ENCODE results near the gene PALM2AKAP2.

Gene PALM2AKAP2

GRCh38 chr9:109767404-109767803 lies 12.6 kb upstream of the PALM2AKAP2 start:
- Mint-ChIP-seq H3K4me1 (peaks cover 49% of the 10 kb centered on the region), H3K27me3 (ENCODE audit: low read depth) (peaks cover 11% of the 10 kb centered on the region), H3K27ac (peak overlapping the region in 1 of 3 experiments; percentile 22), H3K9me3 (no peaks in the 10 kb centered on the region), H3K4me3 (no peak overlapping the region), H3K36me3 (ENCODE audit: low read depth) (no peaks in the 10 kb centered on the region)
- TF ChIP-seq, protein P1, sequence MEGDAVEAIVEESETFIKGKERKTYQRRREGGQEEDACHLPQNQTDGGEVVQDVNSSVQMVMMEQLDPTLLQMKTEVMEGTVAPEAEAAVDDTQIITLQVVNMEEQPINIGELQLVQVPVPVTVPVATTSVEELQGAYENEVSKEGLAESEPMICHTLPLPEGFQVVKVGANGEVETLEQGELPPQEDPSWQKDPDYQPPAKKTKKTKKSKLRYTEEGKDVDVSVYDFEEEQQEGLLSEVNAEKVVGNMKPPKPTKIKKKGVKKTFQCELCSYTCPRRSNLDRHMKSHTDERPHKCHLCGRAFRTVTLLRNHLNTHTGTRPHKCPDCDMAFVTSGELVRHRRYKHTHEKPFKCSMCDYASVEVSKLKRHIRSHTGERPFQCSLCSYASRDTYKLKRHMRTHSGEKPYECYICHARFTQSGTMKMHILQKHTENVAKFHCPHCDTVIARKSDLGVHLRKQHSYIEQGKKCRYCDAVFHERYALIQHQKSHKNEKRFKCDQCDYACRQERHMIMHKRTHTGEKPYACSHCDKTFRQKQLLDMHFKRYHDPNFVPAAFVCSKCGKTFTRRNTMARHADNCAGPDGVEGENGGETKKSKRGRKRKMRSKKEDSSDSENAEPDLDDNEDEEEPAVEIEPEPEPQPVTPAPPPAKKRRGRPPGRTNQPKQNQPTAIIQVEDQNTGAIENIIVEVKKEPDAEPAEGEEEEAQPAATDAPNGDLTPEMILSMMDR (IDR thresholded peaks at IDR 0.05; ENCODE audit: unreplicated experiment in 3 of 3), result no peak

GRCh38 chr9:109767814-109768213 lies 12.2 kb upstream of the PALM2AKAP2 start:
- H3K27me3 Mint-ChIP-seq (ENCODE audit: low read depth), result peaks cover 8% of the 10 kb centered on the region
- no peak overlapping the region for H3K4me3 Mint-ChIP-seq
- H3K9me3 Mint-ChIP-seq, result no peaks in the 10 kb centered on the region
- peaks cover 52% of the 10 kb centered on the region for H3K4me1 Mint-ChIP-seq
- H3K27ac Mint-ChIP-seq, result peak overlapping the region in 1 of 3 experiments; percentile 22
- TF ChIP-seq, protein P1 (IDR thresholded peaks at IDR 0.05; ENCODE audit: unreplicated experiment in 3 of 3), result no peak
- no peaks in the 10 kb centered on the region for H3K36me3 Mint-ChIP-seq (ENCODE audit: low read depth)

DNA sequence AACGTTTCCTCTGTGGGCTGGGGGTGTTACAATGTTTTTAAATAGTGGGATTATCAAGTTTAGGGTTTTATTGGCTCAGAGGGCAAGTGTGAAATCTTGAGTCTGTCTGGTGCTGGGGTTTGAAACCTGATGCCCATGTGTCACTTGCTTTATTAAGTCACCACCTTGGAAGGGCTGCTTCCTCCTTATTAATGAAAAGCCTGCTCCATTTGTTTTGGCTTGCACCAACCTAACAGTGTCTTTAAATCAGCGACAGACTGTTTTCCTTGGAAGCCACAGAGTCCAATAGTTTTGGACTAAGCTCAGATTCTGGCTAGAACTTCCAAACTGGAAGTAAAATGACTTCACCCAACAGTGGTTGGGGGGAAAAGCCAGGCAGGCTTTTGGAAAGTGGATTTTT lies 10.7 kb upstream of the PALM2AKAP2 start:
- Mint-ChIP-seq H3K36me3 (ENCODE audit: low read depth) (no peaks in the 10 kb centered on the region), H3K27me3 (ENCODE audit: low read depth) (no peaks in the 10 kb centered on the region), H3K27ac (peak overlapping the region in 2 of 3 experiments; percentile 64 to 68), H3K9me3 (no peaks in the 10 kb centered on the region), H3K4me3 (peak overlapping the region in 1 of 3 experiments; percentile 85), H3K4me1 (peaks cover 52% of the 10 kb centered on the region)
- TF ChIP-seq, protein P1 (IDR thresholded peaks at IDR 0.05; ENCODE audit: unreplicated experiment in 3 of 3), result no peak

- TF ChIP-seq, protein P1 (IDR thresholded peaks at IDR 0.05; ENCODE audit: unreplicated experiment in 3 of 3), result no peak
- Mint-ChIP-seq H3K4me1 (peaks cover 58% of the 10 kb centered on the region), H3K27ac (peak overlapping the region; percentile 64 to 86 (median 76)), H3K36me3 (ENCODE audit: low read depth) (no peaks in the 10 kb centered on the region), H3K27me3 (ENCODE audit: low read depth) (no peaks in the 10 kb centered on the region), H3K4me3 (peak overlapping the region in 2 of 3 experiments; percentile 9 to 85), H3K9me3 (no peaks in the 10 kb centered on the region)
Measured at GRCh38 chr9:109770101-109770500, 9.9 kb upstream of the PALM2AKAP2 start.

DNA sequence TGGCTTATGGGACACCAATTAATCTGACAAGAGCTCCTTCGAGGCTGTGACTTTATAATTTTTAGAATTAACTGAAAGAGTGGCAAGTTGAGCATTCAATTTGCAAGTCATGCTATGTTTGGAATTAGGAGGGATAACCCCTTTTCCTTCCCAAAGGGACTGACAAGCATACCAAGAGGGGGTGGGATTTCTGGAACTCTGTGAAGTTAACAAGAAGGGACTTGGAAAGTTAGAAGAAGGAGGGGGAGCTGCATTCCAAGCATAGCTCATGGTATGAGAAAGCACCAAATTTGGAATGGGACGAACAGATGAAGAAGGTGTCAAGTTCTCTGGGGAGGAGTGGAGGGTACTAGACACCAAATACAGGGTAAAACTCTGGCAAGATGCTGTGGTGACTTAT lies 8.9 kb upstream of the PALM2AKAP2 start:
- Mint-ChIP-seq H3K27ac (peak overlapping the region; percentile 76 to 90 (median 86)), H3K4me1 (peaks cover 60% of the 10 kb centered on the region), H3K27me3 (ENCODE audit: low read depth) (no peaks in the 10 kb centered on the region), H3K9me3 (no peaks in the 10 kb centered on the region), H3K4me3 (peak overlapping the region in 2 of 3 experiments; percentile 67 to 85), H3K36me3 (ENCODE audit: low read depth) (no peaks in the 10 kb centered on the region)
- TF ChIP-seq, protein P1 (IDR thresholded peaks at IDR 0.05; ENCODE audit: unreplicated experiment in 3 of 3), result no peak

DNA sequence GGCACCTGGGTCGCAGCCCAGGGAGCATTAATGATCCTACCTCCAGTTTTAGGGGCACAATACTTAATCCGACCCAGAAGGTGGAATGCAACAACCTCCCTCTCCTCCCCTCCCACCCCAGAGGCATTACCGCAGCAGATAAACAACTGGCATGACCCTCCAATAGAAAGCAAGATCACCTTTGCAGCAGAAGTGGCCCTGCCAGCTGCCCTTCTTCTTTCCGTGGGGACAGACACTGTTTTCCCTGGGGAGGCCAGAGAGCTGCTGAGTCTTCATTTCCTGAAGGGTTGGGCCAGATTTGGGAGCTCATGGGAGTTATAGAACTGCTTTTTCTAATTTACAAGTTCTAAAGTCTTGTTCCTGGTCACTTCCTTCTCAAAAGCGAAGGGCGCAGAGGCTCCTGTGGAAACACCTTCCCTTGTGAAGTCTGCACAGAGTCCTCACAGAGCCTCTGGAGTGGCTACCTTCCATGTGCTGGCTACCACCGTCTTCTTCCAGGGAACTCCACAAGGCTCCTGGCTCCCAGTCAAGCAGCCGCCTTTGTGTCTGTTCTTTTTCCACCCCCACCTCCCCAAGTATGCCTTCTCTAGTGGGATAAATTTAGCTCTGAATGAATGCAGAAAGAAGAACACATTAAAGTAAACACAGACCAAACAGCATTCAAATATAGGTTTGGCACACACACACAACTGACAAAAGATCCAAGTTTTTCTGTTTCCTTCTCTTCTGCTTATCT lies 8.0 kb upstream of the PALM2AKAP2 start:
- Mint-ChIP-seq H3K36me3 (ENCODE audit: low read depth) (no peaks in the 10 kb centered on the region), H3K27ac (peak overlapping the region; percentile 85 to 90 (median 86)), H3K9me3 (no peaks in the 10 kb centered on the region), H3K4me3 (peak overlapping the region in 2 of 3 experiments; percentile 67 to 85), H3K27me3 (ENCODE audit: low read depth) (no peaks in the 10 kb centered on the region), H3K4me1 (peaks cover 58% of the 10 kb centered on the region)
- TF ChIP-seq, protein P1 (IDR thresholded peaks at IDR 0.05; ENCODE audit: unreplicated experiment in 3 of 3), result no peak

Data from nephron (organoid).